H9 (cell line): ENCODE results near the gene MRPL16. TPM values are rescaled to one million over a fixed set of nuclear protein-coding genes. Genes with fewer than 3 reads are reported as not detected.

ENCODE experiments used
- DNase-seq: peaks from one replicate; pipeline ENCODE4 v3.0.0-alpha.2; 2017
- H2AFZ ChIP-seq: one replicate; pipeline ENCODE4 v1.6.1; 2013; ENCODE audit warnings: mild to moderate bottlenecking, low read length, control low read depth, moderate library complexity
- H2AK5ac ChIP-seq: 2 replicates; pipeline ENCODE4 v1.6.1; 2013; ENCODE audit warnings: low read length, control low read depth, mixed read lengths; ENCODE audit not compliant: insufficient read length
- H2BK120ac ChIP-seq: one replicate; pipeline ENCODE4 v1.6.1; 2013; ENCODE audit warnings: low read depth, mild to moderate bottlenecking, low read length, control low read depth, inconsistent platforms; ENCODE audit not compliant: poor library complexity, severe bottlenecking
- H2BK12ac ChIP-seq: 2 replicates; pipeline ENCODE4 v1.6.1; 2013; ENCODE audit warnings: low read length, control low read depth, mixed read lengths, low read depth; ENCODE audit not compliant: insufficient read length
- H2BK15ac ChIP-seq: 2 replicates; pipeline ENCODE4 v1.6.1; 2013; ENCODE audit warnings: low read depth, low read length, control low read depth
- H2BK20ac ChIP-seq: one replicate; pipeline ENCODE4 v1.6.1; 2013; ENCODE audit warnings: low read depth, mild to moderate bottlenecking, low read length, control low read depth, inconsistent platforms; ENCODE audit not compliant: poor library complexity, severe bottlenecking
- H2BK5ac ChIP-seq: 2 replicates; pipeline ENCODE4 v1.6.1; 2013; ENCODE audit warnings: low read length, control low read depth, mixed read lengths; ENCODE audit not compliant: insufficient read length
- H3K14ac ChIP-seq: 2 replicates; pipeline ENCODE4 v1.6.1; 2013; ENCODE audit warnings: low read length, control low read depth; ENCODE audit not compliant: insufficient read depth
- H3K18ac ChIP-seq: 2 replicates; pipeline ENCODE4 v1.6.1; 2013; ENCODE audit warnings: low read depth, mild to moderate bottlenecking, mixed read lengths, low read length, control low read depth; ENCODE audit not compliant: insufficient read length
- H3K23ac ChIP-seq: 2 replicates; pipeline ENCODE4 v1.6.1; 2013; ENCODE audit warnings: low read length, control low read depth, mixed read lengths, low read depth; ENCODE audit not compliant: insufficient read length
- H3K23me2 ChIP-seq: 2 replicates; pipeline ENCODE4 v1.6.1; 2013; ENCODE audit warnings: low read depth, mild to moderate bottlenecking, mixed read lengths, low read length, control low read depth; ENCODE audit not compliant: insufficient read length, poor library complexity, severe bottlenecking
- H3K27ac ChIP-seq: 2 replicates; pipeline ENCODE4 v1.5.1; 2013; ENCODE audit warnings: low read length, control low read depth, mixed read lengths, low read depth; ENCODE audit not compliant: insufficient read length
- H3K27me3 ChIP-seq: 2 replicates; pipeline ENCODE4 v1.6.1; 2013; ENCODE audit warnings: low read length, control low read depth, inconsistent platforms; ENCODE audit not compliant: insufficient read depth
- H3K4ac ChIP-seq: 2 replicates; pipeline ENCODE4 v1.6.1; 2013; ENCODE audit warnings: low read depth, mild to moderate bottlenecking, control low read depth, inconsistent platforms, low read length, moderate library complexity
- H3K4me1 ChIP-seq: 2 replicates; pipeline ENCODE4 v1.6.1; 2013; ENCODE audit warnings: low read length, control low read depth, inconsistent platforms; ENCODE audit not compliant: insufficient read depth
- H3K4me2 ChIP-seq: 2 replicates; pipeline ENCODE4 v1.6.1; 2013; ENCODE audit warnings: low read length, control low read depth, mixed read lengths; ENCODE audit not compliant: insufficient read length, insufficient read depth
- H3K56ac ChIP-seq: 2 replicates; pipeline ENCODE4 v1.6.1; 2013; ENCODE audit warnings: low read depth, mild to moderate bottlenecking, mixed read lengths, low read length, control low read depth; ENCODE audit not compliant: insufficient read length
- H3K79me1 ChIP-seq: 2 replicates; pipeline ENCODE4 v1.6.1; 2013; ENCODE audit warnings: low read depth, mild to moderate bottlenecking, moderate library complexity, low read length, control low read depth, inconsistent platforms; ENCODE audit not compliant: insufficient read depth, poor library complexity, severe bottlenecking
- H3K79me2 ChIP-seq: 2 replicates; pipeline ENCODE4 v1.6.1; 2013; ENCODE audit warnings: low read length, control low read depth, inconsistent platforms; ENCODE audit not compliant: insufficient read depth
- H3K9ac ChIP-seq: 2 replicates; pipeline ENCODE4 v1.6.1; 2013; ENCODE audit warnings: low read length, control low read depth, mixed read lengths; ENCODE audit not compliant: insufficient read length; ENCODE audit errors: extremely low read depth
- H3K9me3 ChIP-seq: one replicate; pipeline ENCODE4 v1.6.1; 2013; ENCODE audit warnings: low read depth, low read length, inconsistent platforms; ENCODE audit not compliant: control insufficient read depth
- H3T11ph ChIP-seq: one replicate; pipeline ENCODE4 v1.6.1; 2013; ENCODE audit warnings: mild to moderate bottlenecking, low read length, control low read depth, inconsistent platforms
- H4K20me1 ChIP-seq: one replicate; pipeline ENCODE4 v1.6.1; 2013; ENCODE audit not compliant: control insufficient read depth, insufficient read length, insufficient read depth
- H4K5ac ChIP-seq: 2 replicates; pipeline ENCODE4 v1.6.1; 2013; ENCODE audit warnings: low read depth, mild to moderate bottlenecking, mixed read lengths, low read length, control low read depth; ENCODE audit not compliant: insufficient read length
- H4K8ac ChIP-seq: replicated peaks from 2 replicates; pipeline ENCODE4 v1.6.1; 2013; ENCODE audit warnings: low read length, control low read depth, mixed read lengths, low read depth; ENCODE audit not compliant: insufficient read length
- H4K91ac ChIP-seq: 2 replicates; pipeline ENCODE4 v1.6.1; 2013; ENCODE audit warnings: low read depth, mild to moderate bottlenecking, moderate library complexity, mixed read lengths, low read length, control low read depth; ENCODE audit not compliant: insufficient read length
- H3K27ac Mint-ChIP-seq, 3 experiments: 2 replicates in 2 of 3; 3 replicates in 1 of 3; pipeline ENCODE4 v1.8.0; 2020 to 2021; ENCODE audit warnings: mixed read lengths in 3 of 3, mild to moderate bottlenecking in 1 of 3, moderate library complexity in 1 of 3
- H3K27me3 Mint-ChIP-seq: 2 replicates; pipeline ENCODE4 v1.8.0; 2021; ENCODE audit warnings: low read depth, mild to moderate bottlenecking, moderate library complexity, mixed read lengths
- H3K36me3 Mint-ChIP-seq, 3 experiments: 2 replicates in 2 of 3; 3 replicates in 1 of 3; pipeline ENCODE4 v1.8.0; 2020 to 2021; ENCODE audit warnings: low read depth in 3 of 3, mixed read lengths in 3 of 3; ENCODE audit not compliant: insufficient read depth in 1 of 3
- H3K4me1 Mint-ChIP-seq, 2 experiments: 2 replicates each; pipeline ENCODE4 v1.8.0; 2020; ENCODE audit warnings: mixed read lengths in 2 of 2
- H3K4me3 Mint-ChIP-seq, 2 experiments: 2 replicates in 1 of 2; 3 replicates in 1 of 2; pipeline ENCODE4 v1.8.0; 2020 to 2021; ENCODE audit warnings: mild to moderate bottlenecking in 2 of 2, mixed read lengths in 2 of 2, moderate library complexity in 1 of 2
- H3K9me3 Mint-ChIP-seq, 2 experiments: 2 replicates in 1 of 2; 3 replicates in 1 of 2; pipeline ENCODE4 v1.8.0; 2020; ENCODE audit warnings: mild to moderate bottlenecking in 2 of 2, mixed read lengths in 2 of 2, moderate library complexity in 1 of 2
- WGBS: extraction: QIAGEN DNeasy Blood & Tissue Kit; methylation state at CpG from one replicate; pipeline ENCODE4 v1.1.7; 2013; ENCODE audit warnings: missing lambda C conversion rate, low lambda C conversion rate, mixed read lengths; ENCODE audit not compliant: insufficient read length; ENCODE audit errors: extremely low coverage; 5-methylcytosine and 5-hydroxymethylcytosine counted together
- total RNA-seq: library from RNA; stranded (reverse); gene quantifications from 2 replicates; pipeline ENCODE4 v1.2.1, GENCODE V29; 2021
- TF ChIP-seq, protein P1 (sequence below): fragments of 200-600 bp; sonication (generic); conservative IDR thresholded peaks from 3 replicates; pipeline ENCODE4 v1.8.0; 2021; ENCODE audit warnings: antibody characterized with exemption, mild to moderate bottlenecking

Gene MRPL16
- total RNA-seq, 1 experiment from 2014 or later: 87.1 TPM

DNA sequence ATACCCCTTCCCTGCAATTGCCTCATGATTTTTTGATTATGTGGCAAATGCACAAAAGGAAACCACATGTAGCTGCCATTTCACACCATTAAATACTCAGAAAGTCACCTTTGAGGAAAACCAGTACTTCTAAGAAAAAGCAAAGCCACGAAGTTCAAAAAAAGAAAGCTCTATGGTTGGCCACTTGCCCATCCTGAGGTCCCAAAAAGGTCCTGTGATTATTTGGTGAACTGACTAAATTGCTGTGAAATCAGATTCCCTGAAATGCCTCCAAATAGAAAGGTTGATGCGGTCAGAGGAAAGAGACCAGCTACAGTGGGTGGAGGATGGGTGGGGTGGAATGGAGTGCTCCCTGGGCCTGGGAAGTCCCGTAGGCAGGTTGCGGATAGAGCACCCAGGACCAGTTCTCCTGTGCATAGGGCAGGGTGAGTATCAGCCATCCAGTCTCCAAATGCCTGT lies 26.9 kb downstream of the MRPL16 start:
- Histone ChIP-seq H3K56ac (no peak overlapping the region), H2BK12ac (no peak overlapping the region), H3T11ph (no peak overlapping the region), H3K4me2 (no peak overlapping the region), H3K27ac (no peak overlapping the region), H4K20me1 (no peaks in the 10 kb centered on the region), H3K9me3 (no peaks in the 10 kb centered on the region), H2BK15ac (no peak overlapping the region), H2BK20ac (no peak overlapping the region), H2BK5ac (no peak overlapping the region), H3K79me1 (no peaks in the 10 kb centered on the region), H4K8ac (no peak overlapping the region), H4K91ac (no peak overlapping the region), H3K27me3 (no peaks in the 10 kb centered on the region), H3K23ac (no peak overlapping the region), H3K4ac (no peak overlapping the region), H4K5ac (no peak overlapping the region), H3K18ac (no peak overlapping the region), H3K14ac (no peak overlapping the region), H2AK5ac (no peak overlapping the region), H3K23me2 (no peaks in the 10 kb centered on the region), H2BK120ac (no peak overlapping the region), H3K79me2 (no peaks in the 10 kb centered on the region), H2AFZ (no peak overlapping the region), H3K4me1 (no peaks in the 10 kb centered on the region), H3K9ac (no peak overlapping the region)
- Mint-ChIP-seq H3K27me3 (no peaks in the 10 kb centered on the region), H3K27ac (no peak overlapping the region), H3K4me1 (no peaks in the 10 kb centered on the region; a peak in 1 of 4 replicates), H3K9me3 (peaks cover 5 to 9% of the 10 kb centered on the region in 2 experiments; a peak in 4 of 5 replicates), H3K4me3 (no peak overlapping the region), H3K36me3 (peaks cover 35 to 61% (median 44%) of the 10 kb centered on the region in 3 experiments)
- TF ChIP-seq, protein P1, sequence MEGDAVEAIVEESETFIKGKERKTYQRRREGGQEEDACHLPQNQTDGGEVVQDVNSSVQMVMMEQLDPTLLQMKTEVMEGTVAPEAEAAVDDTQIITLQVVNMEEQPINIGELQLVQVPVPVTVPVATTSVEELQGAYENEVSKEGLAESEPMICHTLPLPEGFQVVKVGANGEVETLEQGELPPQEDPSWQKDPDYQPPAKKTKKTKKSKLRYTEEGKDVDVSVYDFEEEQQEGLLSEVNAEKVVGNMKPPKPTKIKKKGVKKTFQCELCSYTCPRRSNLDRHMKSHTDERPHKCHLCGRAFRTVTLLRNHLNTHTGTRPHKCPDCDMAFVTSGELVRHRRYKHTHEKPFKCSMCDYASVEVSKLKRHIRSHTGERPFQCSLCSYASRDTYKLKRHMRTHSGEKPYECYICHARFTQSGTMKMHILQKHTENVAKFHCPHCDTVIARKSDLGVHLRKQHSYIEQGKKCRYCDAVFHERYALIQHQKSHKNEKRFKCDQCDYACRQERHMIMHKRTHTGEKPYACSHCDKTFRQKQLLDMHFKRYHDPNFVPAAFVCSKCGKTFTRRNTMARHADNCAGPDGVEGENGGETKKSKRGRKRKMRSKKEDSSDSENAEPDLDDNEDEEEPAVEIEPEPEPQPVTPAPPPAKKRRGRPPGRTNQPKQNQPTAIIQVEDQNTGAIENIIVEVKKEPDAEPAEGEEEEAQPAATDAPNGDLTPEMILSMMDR: no peak
- no CpG with 5 or more reads among the region's 4 CpGs for WGBS
- DNase-seq: no peak
